ENCODE results near the gene WHRN. TPM values are rescaled to one million over a fixed set of nuclear protein-coding genes. Genes with fewer than 3 reads are reported as not detected.

Gene WHRN
- total and polyA plus RNA-seq, 9 of the 15 experiments (the other 6 are each of a cell fraction or from before 2014, with no cell fraction given): 0.31 to 14.1 (median 3.0) TPM

- no peak for TF ChIP-seq DDX20 (tag; IDR thresholded peaks at IDR 0.05; ENCODE audit: low read depth)
- TF ChIP-seq SAFB (IDR thresholded peaks at IDR 0.05; ENCODE audit: borderline replicate concordance, low read depth, low read length): no peak
- no peak for TF ChIP-seq TOE1 (IDR thresholded peaks at IDR 0.05; ENCODE audit: borderline replicate concordance)
- no peak for TF ChIP-seq TOE1 (CRISPR knock-in tag; IDR thresholded peaks at IDR 0.05; ENCODE audit: borderline replicate concordance, low read depth)
- no peak for TF ChIP-seq ZNF140 (CRISPR knock-in tag; IDR thresholded peaks at IDR 0.05)
- TF ChIP-seq ZNF639 (CRISPR knock-in tag; conservative IDR thresholded peaks at IDR 0.05 in 1 of 2, IDR thresholded peaks at IDR 0.05 in 1 of 2): no peak
These were observed 27.4 kb upstream of the WHRN start (continued) for GRCh38 chr9:114532561-114533237.

GRCh38 chr9:114529285-114529684 lies 24.0 kb upstream of the WHRN start:
- intact Hi-C loops (cut with micrococcal nuclease) (no loop called here), in situ Hi-C loops (cut with MboI) (no loop called here)
- no peak overlapping the region for H3K9ac ChIP-seq (ENCODE audit: insufficient read depth in 1 of 2, low read depth in 2 of 2, low read length in 2 of 2)
- H3K36me3 ChIP-seq (ENCODE audit: control insufficient read depth, insufficient read depth, low read length): no peaks in the 10 kb centered on the region
- peaks cover 12 to 17% of the 10 kb centered on the region in 2 experiments; a peak in 3 of 5 replicates for H3K27me3 ChIP-seq (ENCODE audit: control insufficient read depth in 2 of 2, insufficient read depth in 2 of 2, low read length in 2 of 2)
- no peak overlapping the region for H2AFZ ChIP-seq (ENCODE audit: low read depth, low read length)
- H4K20me1 ChIP-seq (replicated peaks; ENCODE audit: control insufficient read depth, insufficient read depth, low read length): no peaks in the 10 kb centered on the region
- H3K9me1 ChIP-seq (ENCODE audit: control insufficient read depth, insufficient read depth, low read length): no peaks in the 10 kb centered on the region
- ATAC-seq (no peak; the same call in 2 of the 3 replicates), FAIRE-seq (no peak), DNase-seq (ENCODE audit: extremely low read depth in 1 of 4, low spot score in 3 of 4) (no peak)
- H3K4me3 ChIP-seq: no peak overlapping the region
- WGBS (ENCODE audit: insufficient coverage, low coverage, missing lambda C conversion rate): 2% methylated on average over 6 of the region's 6 CpGs
- no peaks in the 10 kb centered on the region for H3K4me1 ChIP-seq (replicated peaks in 1 of 2; ENCODE audit: control insufficient read depth in 2 of 2, insufficient read depth in 2 of 2, low read length in 2 of 2)
- H3K79me2 ChIP-seq (ENCODE audit: control insufficient read depth, insufficient read depth, low read length): no peaks in the 10 kb centered on the region
- ChIA-PET CTCF (ENCODE audit: low intra/inter-chr PET ratio) (interaction anchor here (0.6 kb wide), 1 partner anchor 28 kb away, joined by 4 read pairs; no protein-coding TSS in a partner anchor), POLR2A (interaction anchor here (1.4 kb wide), 2 partner anchors 9 to 19 kb away, joined by 4 to 5 read pairs; no protein-coding TSS in a partner anchor)
- no TSS peak for BruUV-seq (replicated peaks)
- H3K4me2 ChIP-seq (ENCODE audit: insufficient read depth, low read length): no peak overlapping the region
- H3K27ac ChIP-seq (ENCODE audit: extremely low read depth, low read depth, low read length): no peak overlapping the region
- no peaks in the 10 kb centered on the region for H3K9me3 ChIP-seq (replicated peaks; ENCODE audit: control insufficient read depth, insufficient read depth, low read depth, low read length)
- peak; percentile 20 for TF ChIP-seq MEIS2 (IDR thresholded peaks at IDR 0.05; ENCODE audit: partially characterized antibody)
- peak; percentile 61; the same call in 1 of the 2 replicates for TF ChIP-seq MAFF (IDR thresholded peaks at IDR 0.05; ENCODE audit: low read length)
- TF ChIP-seq MAFG (tag; conservative IDR thresholded peaks at IDR 0.05): peak; percentile 95
- TF ChIP-seq, protein P1, sequence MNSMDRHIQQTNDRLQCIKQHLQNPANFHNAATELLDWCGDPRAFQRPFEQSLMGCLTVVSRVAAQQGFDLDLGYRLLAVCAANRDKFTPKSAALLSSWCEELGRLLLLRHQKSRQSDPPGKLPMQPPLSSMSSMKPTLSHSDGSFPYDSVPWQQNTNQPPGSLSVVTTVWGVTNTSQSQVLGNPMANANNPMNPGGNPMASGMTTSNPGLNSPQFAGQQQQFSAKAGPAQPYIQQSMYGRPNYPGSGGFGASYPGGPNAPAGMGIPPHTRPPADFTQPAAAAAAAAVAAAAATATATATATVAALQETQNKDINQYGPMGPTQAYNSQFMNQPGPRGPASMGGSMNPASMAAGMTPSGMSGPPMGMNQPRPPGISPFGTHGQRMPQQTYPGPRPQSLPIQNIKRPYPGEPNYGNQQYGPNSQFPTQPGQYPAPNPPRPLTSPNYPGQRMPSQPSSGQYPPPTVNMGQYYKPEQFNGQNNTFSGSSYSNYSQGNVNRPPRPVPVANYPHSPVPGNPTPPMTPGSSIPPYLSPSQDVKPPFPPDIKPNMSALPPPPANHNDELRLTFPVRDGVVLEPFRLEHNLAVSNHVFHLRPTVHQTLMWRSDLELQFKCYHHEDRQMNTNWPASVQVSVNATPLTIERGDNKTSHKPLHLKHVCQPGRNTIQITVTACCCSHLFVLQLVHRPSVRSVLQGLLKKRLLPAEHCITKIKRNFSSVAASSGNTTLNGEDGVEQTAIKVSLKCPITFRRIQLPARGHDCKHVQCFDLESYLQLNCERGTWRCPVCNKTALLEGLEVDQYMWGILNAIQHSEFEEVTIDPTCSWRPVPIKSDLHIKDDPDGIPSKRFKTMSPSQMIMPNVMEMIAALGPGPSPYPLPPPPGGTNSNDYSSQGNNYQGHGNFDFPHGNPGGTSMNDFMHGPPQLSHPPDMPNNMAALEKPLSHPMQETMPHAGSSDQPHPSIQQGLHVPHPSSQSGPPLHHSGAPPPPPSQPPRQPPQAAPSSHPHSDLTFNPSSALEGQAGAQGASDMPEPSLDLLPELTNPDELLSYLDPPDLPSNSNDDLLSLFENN (IDR thresholded peaks at IDR 0.05; ENCODE audit: low read depth in 2 of 2, low read length in 2 of 2): no peak
- peak; percentile 93 for TF ChIP-seq ZNF316 (IDR thresholded peaks at IDR 0.05)
- peak; percentile 68 for TF ChIP-seq NFE2 (IDR thresholded peaks at IDR 0.05; ENCODE audit: low read depth)
- TF ChIP-seq MAFK (IDR thresholded peaks at IDR 0.05; ENCODE audit: low read length): peak; percentile 65
- no peak for TF ChIP-seq MAZ (CRISPR knock-in tag; conservative IDR thresholded peaks at IDR 0.05 in 1 of 2, IDR thresholded peaks at IDR 0.05 in 1 of 2)
- peak; percentile 39; the same call in 1 of the 2 replicates for TF ChIP-seq CTBP1 (IDR thresholded peaks at IDR 0.05; ENCODE audit: borderline replicate concordance)
- TF ChIP-seq TOE1 (IDR thresholded peaks at IDR 0.05; ENCODE audit: borderline replicate concordance): no peak
- TF ChIP-seq TOE1 (CRISPR knock-in tag; IDR thresholded peaks at IDR 0.05; ENCODE audit: borderline replicate concordance, low read depth): no peak

Measured in K562 (cell line).